ENCODE data around the gene CAMTA1. TPM values are rescaled to one million over a fixed set of nuclear protein-coding genes. Genes with fewer than 3 reads are reported as not detected.

The CAMTA1 gene
- total and polyA plus RNA-seq, 9 of the 15 experiments (the other 6 are each of a cell fraction or from before 2014, with no cell fraction given), result 43.9 to 161 (median 65.9) TPM

- Histone ChIP-seq H2AFZ (ENCODE audit: low read depth, low read length) (no peak overlapping the region), H3K9ac (ENCODE audit: insufficient read depth in 1 of 2, low read depth in 2 of 2, low read length in 2 of 2) (no peak overlapping the region), H3K4me2 (ENCODE audit: insufficient read depth, low read length) (no peak overlapping the region), H4K20me1 (replicated peaks; ENCODE audit: control insufficient read depth, insufficient read depth, low read length) (peaks cover 4% of the 10 kb centered on the region; the same call in 1 of the 2 replicates), H3K4me3 (no peak overlapping the region), H3K9me1 (ENCODE audit: control insufficient read depth, insufficient read depth, low read length) (no peaks in the 10 kb centered on the region), H3K27me3 (ENCODE audit: control insufficient read depth in 2 of 2, insufficient read depth in 2 of 2, low read length in 2 of 2) (no peaks in the 10 kb centered on the region), H3K36me3 (ENCODE audit: control insufficient read depth, insufficient read depth, low read length) (no peaks in the 10 kb centered on the region; the same call in 2 of the 3 replicates), H3K79me2 (ENCODE audit: control insufficient read depth, insufficient read depth, low read length) (no peaks in the 10 kb centered on the region), H3K27ac (ENCODE audit: extremely low read depth, low read depth, low read length) (no peak overlapping the region), H3K9me3 (replicated peaks; ENCODE audit: control insufficient read depth, insufficient read depth, low read depth, low read length) (no peaks in the 10 kb centered on the region), H3K4me1 (replicated peaks in 1 of 2; ENCODE audit: control insufficient read depth in 2 of 2, insufficient read depth in 2 of 2, low read length in 2 of 2) (no peaks in the 10 kb centered on the region)
- 82% methylated on average over 6 of the region's 6 CpGs for WGBS (ENCODE audit: insufficient coverage, low coverage, missing lambda C conversion rate)
- DNase-seq (ENCODE audit: extremely low read depth in 1 of 4, low spot score in 3 of 4) (no peak), ATAC-seq (no peak), FAIRE-seq (no peak)
- POLR2A ChIA-PET, result interaction anchor here (0.6 kb wide), 3 partner anchors 17 to 106 kb away, joined by 3 to 5 read pairs (median 3); no protein-coding TSS in a partner anchor
- no TSS peak for BruUV-seq (replicated peaks)
- TF ChIP-seq E2F1 (CRISPR knock-in tag; IDR thresholded peaks at IDR 0.05), result no peak
- TF ChIP-seq RERE (CRISPR knock-in tag; IDR thresholded peaks at IDR 0.05; ENCODE audit: borderline replicate concordance), result no peak
- TF ChIP-seq TARDBP (IDR thresholded peaks at IDR 0.05), result no peak
- no peak for TF ChIP-seq IRF2 (CRISPR knock-in tag; IDR thresholded peaks at IDR 0.05)
- TF ChIP-seq BDP1 (IDR thresholded peaks at IDR 0.05; ENCODE audit: insufficient read depth, insufficient read length), result no peak
- no peak for TF ChIP-seq CEBPB (tag; IDR thresholded peaks at IDR 0.05)
- CTCF ChIA-PET (ENCODE audit: low intra/inter-chr PET ratio), result interaction anchor here (0.6 kb wide), 1 partner anchor 28 kb away, joined by 3 read pairs; no protein-coding TSS in a partner anchor
- in situ Hi-C loops (cut with MboI) (no loop called here), intact Hi-C loops (cut with micrococcal nuclease) (no loop called here)
Observed at GRCh38 chr1:6852136-6852890, 67.1 kb downstream of the CAMTA1 start.
